GM08714 (cell line): ENCODE data around the gene SLC23A1.
"Not testable (repeated sequence)": the region's sequence is repeated elsewhere in the genome, so short reads cannot be mapped to it uniquely, and the experiment has no call there.

Source experiments
- H3K4me3 ChIP-seq: fragments of 200-500 bp; sonication (Bioruptor generic); 2 replicates; pipeline ENCODE4 v1.5.1; 2014; ENCODE audit warnings: mild to moderate bottlenecking, low read length, inconsistent platforms
- ZNF274 ChIP-seq: IDR thresholded peaks from 2 replicates; pipeline ENCODE4 v1.6.1; 2012; ENCODE audit warnings: mild to moderate bottlenecking, low read depth, low read length

Gene SLC23A1

DNA sequence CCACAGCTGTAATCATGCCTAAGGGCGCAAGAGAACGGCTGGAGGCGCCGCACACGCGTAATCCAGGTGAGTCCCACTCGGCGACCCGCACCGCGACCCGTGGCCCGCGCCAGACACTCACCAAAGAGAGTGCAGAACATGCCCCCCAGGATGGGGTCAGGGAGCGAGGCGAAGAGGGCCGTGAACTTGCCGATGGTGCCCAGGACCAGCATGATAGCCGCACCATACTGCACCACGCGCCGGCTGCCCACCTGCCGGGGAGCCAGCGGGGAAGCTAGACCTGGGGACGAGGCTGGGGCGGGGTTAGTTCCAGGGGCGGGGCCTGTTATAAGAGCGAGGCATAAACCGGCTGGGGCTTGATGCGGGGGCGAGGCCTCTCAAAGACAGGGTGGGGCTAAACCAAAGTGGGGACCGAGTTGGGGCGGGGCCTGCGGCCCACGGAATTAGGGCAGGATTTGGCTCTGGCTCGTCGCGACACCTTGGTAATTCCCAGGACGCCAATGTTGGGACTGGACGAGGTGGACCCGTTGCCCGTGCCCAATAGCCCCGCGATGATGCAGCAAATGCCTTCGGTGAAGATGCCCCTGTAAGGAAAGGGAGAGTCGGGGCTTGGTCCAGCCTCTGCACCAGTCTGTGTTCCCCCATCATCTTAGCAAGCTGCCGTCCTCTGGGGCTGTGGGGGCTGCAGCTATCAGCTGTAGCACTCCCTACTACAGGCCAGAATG is 4.8 kb downstream of the SLC23A1 start:
- TF ChIP-seq ZNF274: no peak
- H3K4me3 ChIP-seq: no peak overlapping the region

DNA sequence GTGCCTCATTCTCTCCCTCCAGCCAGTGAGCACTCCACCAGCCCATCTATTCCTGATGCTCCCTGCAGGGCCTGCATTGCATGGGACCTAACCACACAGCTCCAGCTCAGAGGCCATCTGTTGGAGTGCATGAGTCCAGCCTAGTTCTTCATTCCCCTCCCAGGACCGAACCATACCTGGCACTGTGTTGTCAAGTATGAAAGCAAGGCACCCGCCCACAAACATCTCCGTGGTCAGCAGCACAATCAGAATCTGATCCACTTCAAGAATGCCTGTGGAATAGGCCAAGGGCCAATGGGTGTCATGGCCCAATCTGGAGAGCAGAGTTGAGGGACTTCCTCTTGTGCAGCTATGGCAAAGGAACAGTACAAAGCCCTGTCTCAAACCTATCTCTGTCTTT is 5.9 kb downstream of the SLC23A1 start:
- H3K4me3 ChIP-seq: no peak overlapping the region
- no peak for TF ChIP-seq ZNF274

DNA sequence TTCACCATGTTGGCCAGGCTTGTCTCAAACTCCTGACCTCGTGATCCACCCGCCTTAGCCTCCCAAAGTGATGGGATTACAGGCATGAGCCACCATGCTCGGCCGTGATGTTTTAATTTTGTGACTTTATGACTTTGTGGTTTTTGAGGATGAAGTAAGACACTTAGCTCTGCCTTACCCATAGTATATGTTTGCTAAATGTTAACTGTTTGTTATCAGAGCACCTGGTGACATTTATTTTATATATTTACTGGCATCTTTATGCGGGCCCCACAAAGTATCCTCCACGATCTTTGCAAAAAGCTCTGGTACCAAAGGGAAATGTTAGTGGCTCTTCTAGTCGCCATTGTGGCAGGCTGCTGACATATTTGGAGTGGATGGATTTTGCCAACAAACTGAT is 6.7 kb downstream of the SLC23A1 start:
- TF ChIP-seq ZNF274: no peak
- no peak overlapping the region for H3K4me3 ChIP-seq

DNA sequence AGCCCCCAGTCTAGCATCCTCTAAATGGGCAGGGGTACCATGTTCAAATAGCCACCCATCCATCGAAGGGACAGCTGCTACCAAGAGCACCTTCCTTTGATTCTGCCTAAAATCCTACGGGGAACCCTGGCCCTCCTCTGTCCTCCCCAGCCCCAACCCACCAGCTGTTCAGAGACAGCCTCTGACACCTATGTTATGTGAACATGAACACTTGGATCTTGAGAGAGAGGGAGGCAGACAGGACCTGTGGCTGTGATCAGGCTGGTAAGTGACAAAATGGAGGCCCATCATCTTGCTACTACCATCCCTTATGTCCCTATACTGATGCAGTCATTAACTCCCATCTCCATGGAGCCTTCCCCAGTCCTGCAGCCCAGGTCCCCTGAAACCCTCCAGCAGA is 8.2 kb downstream of the SLC23A1 start:
- H3K4me3 ChIP-seq: no peak overlapping the region
- no peak for TF ChIP-seq ZNF274

DNA sequence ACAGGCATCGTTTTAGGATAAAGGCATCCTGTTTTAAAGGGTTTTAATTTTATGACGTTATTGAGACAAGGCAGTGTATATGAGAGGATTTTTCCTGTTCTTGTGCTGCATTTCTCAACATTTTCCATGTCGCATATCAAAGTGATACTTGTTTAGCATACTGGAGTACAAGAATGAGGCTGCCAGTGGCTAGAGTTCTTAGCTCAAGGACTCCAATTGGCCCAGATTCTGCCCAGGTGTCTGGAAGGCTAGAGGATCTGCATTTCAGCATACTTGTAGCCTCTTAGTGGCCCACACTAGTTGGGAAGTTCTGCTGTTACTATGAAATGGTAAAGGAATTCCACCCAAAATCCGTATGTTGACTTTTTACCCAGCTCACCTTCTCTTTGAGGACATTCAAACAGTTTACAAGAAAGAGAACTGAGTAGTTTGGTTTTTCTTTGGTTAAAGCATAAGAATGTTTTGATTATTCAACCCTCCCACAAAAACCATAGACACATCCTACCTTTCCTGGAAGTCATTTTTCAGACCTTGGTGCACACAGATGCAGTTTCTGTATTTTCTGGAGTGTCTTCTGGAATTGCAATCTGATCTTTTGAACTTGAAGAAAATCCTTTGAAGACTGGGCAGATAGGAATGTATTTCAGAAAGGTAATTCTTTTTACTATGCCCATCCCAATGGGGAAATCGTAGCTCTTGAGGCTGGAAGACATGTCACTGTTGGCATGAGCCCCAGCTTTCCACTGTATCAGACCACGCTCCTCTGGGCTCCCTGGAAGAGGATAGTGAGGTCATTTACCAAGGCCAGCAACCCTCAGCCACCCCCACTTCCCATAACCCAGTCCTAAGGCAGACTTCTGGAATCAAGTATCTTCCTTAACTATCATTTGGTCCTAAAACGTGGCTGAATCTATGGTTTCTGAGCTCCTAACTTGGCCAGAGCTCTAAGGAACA is 11.3 kb downstream of the SLC23A1 start:
- TF ChIP-seq ZNF274: no peak
- H3K4me3 ChIP-seq: no peak overlapping the region

DNA sequence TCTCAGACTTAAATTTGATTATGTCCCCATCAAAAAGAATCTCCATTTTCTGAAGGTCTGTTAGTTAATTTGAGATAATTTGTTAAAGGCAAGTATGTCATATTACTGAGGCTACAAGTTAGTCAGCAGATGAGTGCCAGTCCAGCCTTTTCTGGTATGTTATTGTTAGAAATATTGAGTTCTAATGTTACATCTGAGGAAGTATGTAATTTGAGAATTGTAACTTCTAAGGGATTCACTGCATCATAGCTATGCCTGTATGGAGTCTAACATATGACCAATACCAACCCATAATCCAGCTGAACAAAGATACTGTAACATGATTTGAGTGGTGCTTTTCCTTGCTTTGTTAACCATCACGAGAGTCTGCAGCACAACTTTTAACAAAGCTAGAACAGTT is 13.9 kb downstream of the SLC23A1 start:
- H3K4me3 ChIP-seq: no peak overlapping the region
- no peak for TF ChIP-seq ZNF274

DNA sequence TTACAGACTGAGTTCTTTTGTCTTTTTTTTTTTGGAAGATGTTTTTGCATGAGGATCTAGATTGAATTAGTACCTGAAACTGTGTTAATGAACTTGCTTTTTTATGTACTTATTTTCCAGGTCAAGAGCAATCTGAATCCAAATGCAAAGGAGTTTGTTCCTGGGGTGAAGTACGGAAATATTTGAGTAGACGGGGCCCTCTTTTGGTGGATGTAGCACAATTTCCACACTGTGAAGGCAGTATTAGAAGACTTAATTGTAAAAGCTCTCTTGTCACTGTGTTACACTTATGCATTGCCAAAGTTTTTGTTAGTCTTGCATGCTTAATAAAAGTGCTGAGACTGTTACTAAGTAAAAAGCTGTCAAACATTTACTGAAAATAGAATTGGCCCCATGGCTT is 14.5 kb downstream of the SLC23A1 start:
- no peak for TF ChIP-seq ZNF274

DNA sequence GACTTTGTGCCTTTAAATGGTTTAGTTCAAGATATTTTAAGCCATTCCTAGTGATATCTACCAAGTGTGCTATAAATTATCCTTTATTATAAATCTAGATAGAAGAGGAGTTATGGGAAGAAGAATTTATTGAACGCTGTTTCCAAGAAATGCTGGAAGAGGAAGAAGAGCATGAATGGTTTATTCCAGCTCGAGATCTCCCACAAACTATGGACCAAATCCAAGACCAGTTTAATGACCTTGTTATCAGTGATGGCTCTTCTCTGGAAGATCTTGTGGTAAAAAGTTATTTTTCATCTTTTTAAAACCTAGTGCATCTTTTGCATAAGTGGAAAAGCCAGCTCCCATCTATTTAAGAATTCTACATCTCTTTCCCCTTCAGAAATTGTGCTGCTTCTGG is 18.6 kb downstream of the SLC23A1 start:
- TF ChIP-seq ZNF274: no peak

More for the DNA sequence above, 14.5 kb downstream of the SLC23A1 start:
- no peak overlapping the region for H3K4me3 ChIP-seq

DNA sequence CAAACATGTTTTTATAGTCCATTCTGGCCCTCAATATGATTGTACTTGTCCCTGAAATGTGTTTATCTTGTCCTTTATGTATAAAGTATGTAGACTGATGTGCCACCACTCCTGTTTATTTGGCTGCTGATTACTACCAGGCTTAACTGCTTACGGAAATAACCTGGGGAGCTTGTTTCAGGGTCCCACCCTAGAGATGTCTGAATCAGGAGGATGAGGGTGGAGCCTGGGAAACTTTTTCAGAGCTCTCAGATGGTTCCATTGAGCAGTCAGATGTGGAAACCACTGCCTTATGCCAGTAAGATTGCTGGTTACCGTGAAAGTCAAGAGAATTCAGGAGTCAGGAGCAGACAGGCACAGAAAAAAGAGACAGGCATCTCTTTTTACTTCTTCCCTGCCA is 19.2 kb downstream of the SLC23A1 start:
- no peak overlapping the region for H3K4me3 ChIP-seq
- TF ChIP-seq ZNF274: no peak

More for the DNA sequence above, 18.6 kb downstream of the SLC23A1 start:
- no peak overlapping the region for H3K4me3 ChIP-seq

DNA sequence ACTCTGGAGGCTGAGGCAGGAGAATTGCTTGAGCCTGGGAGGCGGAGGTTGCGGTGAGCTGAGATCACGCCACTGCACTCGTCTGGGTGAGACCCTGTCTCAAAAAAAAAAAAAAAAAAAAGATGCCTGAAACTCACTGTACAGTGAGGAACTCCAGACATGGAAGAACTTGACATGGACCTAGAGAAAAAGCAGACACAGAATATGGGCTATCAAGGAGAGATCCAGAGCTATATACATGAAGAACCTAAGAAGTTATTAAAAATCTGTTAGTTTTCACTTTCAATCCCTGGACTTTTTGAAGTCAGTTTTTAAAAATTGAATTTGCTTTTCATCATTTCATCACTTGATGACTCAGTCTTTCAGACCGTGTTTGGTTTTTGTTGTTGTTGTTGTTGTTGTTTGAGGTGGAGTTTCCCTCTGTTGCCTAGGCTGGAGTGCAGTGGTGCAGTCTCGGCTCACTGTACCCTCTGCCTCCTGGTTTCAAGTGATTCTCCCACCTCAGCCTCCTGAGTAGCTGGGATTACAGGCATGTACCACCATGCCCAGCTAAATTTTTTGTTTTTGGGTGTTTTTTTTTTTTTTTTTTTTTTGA is 21.2 kb downstream of the SLC23A1 start:
- no peak overlapping the region for H3K4me3 ChIP-seq
- TF ChIP-seq ZNF274: no peak

DNA sequence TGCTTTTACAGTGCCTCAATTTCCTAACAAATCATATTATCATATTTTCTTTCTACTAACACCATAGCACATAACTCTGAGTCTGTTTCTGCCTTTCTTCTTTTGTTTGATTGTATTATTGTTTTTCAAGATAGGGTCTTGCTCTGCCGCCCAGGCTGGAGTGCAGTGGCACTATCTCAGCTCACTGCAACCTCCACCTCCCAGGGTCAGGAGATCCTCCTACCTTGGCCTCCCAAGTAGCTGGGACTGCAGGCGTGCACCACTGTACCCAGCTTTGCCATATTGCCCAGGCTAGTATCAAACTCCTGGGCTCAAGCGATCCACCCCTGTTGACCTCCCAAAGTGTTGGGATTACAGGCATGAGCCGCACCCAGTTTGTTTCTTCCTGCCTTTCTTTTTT is 22.7 kb downstream of the SLC23A1 start:
- no peak for TF ChIP-seq ZNF274

DNA sequence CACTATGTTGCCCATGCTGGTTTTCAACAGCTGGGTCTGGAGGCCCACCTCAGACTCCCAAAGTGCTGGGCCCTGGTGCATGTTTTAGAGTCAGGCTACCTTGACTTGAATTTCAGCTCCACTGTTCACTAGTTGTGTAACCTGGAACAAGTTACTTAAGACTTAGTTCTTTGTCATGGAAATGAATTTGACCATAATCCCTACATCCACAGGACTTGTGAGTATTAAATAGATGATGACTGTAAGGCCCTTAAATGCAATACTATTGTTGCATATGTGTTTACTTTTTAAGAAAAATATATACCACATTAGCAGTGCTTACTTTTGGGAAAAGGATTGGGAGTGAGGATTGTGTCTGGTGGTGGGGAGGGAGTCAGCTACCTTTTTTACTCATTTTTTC is 25.0 kb downstream of the SLC23A1 start:
- no peak overlapping the region for H3K4me3 ChIP-seq
- no peak for TF ChIP-seq ZNF274

More for the DNA sequence above, 22.7 kb downstream of the SLC23A1 start:
- no peak overlapping the region for H3K4me3 ChIP-seq

DNA sequence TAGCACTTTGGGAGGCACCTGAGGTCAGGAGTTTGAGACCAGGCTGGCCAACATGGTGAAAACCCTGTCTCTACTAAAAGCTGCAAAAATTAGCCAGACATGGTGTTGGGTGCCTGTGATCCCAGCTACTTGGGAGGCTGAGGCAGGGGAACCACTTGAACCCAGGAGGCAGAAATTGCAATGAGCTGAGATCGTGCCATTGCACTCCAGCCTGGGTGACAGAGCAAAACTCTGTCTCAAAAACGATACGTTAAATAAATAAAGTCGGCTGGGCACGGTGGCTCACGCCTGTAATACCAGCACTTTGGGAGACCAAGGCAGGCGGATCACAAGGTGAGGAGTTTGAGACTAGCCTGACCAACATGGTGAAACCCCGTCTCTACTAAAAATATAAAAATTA is 27.2 kb downstream of the SLC23A1 start:
- not testable (repeated sequence) for H3K4me3 ChIP-seq

DNA sequence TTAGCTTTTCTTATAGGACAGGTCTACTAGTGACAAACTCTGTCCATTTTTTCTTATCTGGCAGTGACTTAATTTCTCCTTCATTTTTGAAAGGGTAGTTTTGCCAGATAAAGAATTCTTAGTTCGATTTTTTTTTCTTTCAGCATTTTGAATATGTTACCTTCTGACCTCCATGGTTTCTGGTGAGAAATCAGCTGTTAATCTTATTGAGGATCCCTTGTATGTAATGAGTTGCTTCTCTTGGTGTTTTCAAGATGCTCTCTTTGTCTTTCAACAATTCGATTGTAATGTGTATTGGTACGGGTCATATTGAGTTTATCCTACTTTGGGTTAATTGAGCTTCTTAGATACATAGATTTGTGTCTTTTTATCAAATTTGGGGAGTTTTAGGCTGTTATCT is 28.9 kb downstream of the SLC23A1 start:
- H3K4me3 ChIP-seq: no peak overlapping the region
- TF ChIP-seq ZNF274: no peak

DNA sequence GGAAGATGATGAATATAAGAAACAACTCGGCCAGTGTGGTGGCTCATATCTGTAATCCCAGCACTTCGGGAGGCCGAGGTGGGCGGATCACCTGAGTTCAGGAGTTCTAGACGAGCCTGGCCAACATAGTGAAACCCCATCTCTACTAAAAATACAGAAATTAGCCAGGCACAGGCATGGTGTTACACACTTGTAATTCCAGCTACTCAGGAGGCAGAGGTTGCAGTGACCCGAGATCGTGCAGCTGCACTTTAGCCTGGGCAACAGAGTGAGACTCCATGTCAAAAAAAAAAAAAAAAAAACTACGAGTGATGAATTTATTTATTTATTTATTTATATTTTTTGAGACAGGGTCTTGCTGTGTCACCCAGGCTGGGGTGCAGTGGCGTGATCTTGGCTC is 35.2 kb downstream of the SLC23A1 start:
- not testable (repeated sequence) for H3K4me3 ChIP-seq

DNA sequence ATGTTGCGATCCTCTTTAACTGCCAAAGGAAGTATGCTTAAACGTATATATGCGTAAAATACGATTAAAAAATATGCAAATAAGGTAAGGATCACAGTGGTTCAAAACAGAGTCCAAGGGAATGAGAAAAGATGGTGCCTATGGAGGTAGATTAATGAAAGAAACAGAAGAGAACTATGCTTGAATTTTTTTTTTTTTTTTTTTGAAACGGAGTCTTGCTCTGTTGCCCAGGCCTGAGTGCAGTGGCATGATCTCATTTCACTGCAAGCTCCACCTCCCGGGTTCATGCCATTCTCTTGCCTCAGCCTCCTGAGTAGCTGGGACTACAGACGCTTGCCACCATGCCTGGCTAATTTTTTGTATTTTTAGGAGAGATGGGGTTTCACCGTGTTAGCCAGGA is 37.7 kb downstream of the SLC23A1 start:
- not testable (repeated sequence) for H3K4me3 ChIP-seq
